ENCODE results near the gene ITIH5.

ITIH5 gene

GRCh38 chr10:7550013-7550412 lies 116.8 kb downstream of the ITIH5 start:
- no peak for TF ChIP-seq CTCF (IDR thresholded peaks at IDR 0.05; ENCODE audit: borderline replicate concordance, insufficient read depth, low read depth, low read length)
- no peak overlapping the region for H3K4me3 ChIP-seq (ENCODE audit: low read depth, low read length)

- no peak overlapping the region for H3K4me3 ChIP-seq (ENCODE audit: low read depth, low read length)
- TF ChIP-seq CTCF (IDR thresholded peaks at IDR 0.05; ENCODE audit: borderline replicate concordance, insufficient read depth, low read depth, low read length): no peak
These were observed 118.9 kb downstream of the ITIH5 start for GRCh38 chr10:7547829-7548228.

- TF ChIP-seq CTCF (IDR thresholded peaks at IDR 0.05; ENCODE audit: borderline replicate concordance, insufficient read depth, low read depth, low read length): no peak
These were observed 119.6 kb downstream of the ITIH5 start for GRCh38 chr10:7547206-7547605.

GRCh38 chr10:7546385-7546967 lies 120.3 kb downstream of the ITIH5 start:
- no peak for TF ChIP-seq CTCF (IDR thresholded peaks at IDR 0.05; ENCODE audit: borderline replicate concordance, insufficient read depth, low read depth, low read length)
- no peak overlapping the region for H3K4me3 ChIP-seq (ENCODE audit: low read depth, low read length)

More at GRCh38 chr10:7547206-7547605, 119.6 kb downstream of the ITIH5 start:
- H3K4me3 ChIP-seq (ENCODE audit: low read depth, low read length): no peak overlapping the region

- no peak for TF ChIP-seq CTCF (IDR thresholded peaks at IDR 0.05; ENCODE audit: borderline replicate concordance, insufficient read depth, low read depth, low read length)
- H3K4me3 ChIP-seq (ENCODE audit: low read depth, low read length): no peak overlapping the region
These were observed 121.0 kb downstream of the ITIH5 start for GRCh38 chr10:7545792-7546191.

GRCh38 chr10:7545261-7545660 lies 121.5 kb downstream of the ITIH5 start:
- H3K4me3 ChIP-seq (ENCODE audit: low read depth, low read length): no peak overlapping the region
- TF ChIP-seq CTCF (IDR thresholded peaks at IDR 0.05; ENCODE audit: borderline replicate concordance, insufficient read depth, low read depth, low read length): no peak

- no peak overlapping the region for H3K4me3 ChIP-seq (ENCODE audit: low read depth, low read length)
- no peak for TF ChIP-seq CTCF (IDR thresholded peaks at IDR 0.05; ENCODE audit: borderline replicate concordance, insufficient read depth, low read depth, low read length)
These were observed 122.6 kb downstream of the ITIH5 start for GRCh38 chr10:7544203-7544602.

All from GM12875 (cell line).